G401 (cell line): Measurements from ENCODE around the gene PSENEN. TPM values are rescaled to one million over a fixed set of nuclear protein-coding genes. Genes with fewer than 3 reads are reported as not detected.

Source experiments
- DNase-seq: peaks from one replicate; pipeline ENCODE4 v3.0.0-alpha.2; 2015; ENCODE audit warnings: low spot score
- in situ Hi-C: cut with HindIII; loops from 2 replicates; pipeline ENCODE4 v1.10.0; 2016; ENCODE audit warnings: low sequenced_read_pairs, mixed read lengths
- total RNA-seq: library from RNA; depleted of rRNA; stranded (reverse); fragments of >200 nt; shearing (Covaris generic); gene quantifications from 2 replicates; pipeline ENCODE4 v1.2.3, GENCODE V29; 2014; rRNA removed

PSENEN gene, protein sequence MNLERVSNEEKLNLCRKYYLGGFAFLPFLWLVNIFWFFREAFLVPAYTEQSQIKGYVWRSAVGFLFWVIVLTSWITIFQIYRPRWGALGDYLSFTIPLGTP
- total RNA-seq, result 63.1 and 65.0 TPM in 2 replicates

DNA sequence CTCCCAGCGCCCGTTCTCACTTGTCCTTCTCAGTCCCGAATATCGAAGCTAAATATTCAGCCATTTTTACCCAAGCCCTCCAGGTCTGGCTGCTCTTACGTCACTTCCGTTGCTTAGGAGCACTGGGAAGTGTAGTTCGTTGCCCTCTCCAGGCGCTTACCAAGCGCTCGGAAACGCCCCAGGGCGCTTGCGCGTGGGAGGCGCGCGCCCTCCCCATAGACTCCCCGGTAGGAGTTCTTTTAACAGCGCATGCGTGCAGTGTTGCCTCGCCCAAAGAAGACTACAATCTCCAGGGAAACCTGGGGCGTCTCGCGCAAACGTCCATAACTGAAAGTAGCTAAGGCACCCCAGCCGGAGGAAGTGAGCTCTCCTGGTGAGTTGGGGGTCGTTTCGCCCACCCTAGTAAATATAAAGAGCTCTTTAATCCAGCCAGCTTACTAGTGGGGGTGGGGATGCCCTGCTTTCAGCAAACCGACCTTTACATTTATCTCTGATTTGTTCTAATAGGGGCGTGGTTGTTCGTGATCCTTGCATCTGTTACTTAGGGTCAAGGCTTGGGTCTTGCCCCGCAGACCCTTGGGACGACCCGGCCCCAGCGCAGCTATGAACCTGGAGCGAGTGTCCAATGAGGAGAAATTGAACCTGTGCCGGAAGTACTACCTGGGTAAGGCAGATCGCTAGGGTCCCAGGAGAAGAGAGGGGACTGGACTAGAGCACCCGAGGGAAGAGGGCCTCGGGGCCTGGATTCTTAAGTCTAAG is at the start of gene PSENEN, which contains the start of gene U2AF1L4:
TSS of gene PSENEN (plus strand) at position 324 of the 759 bp plus-strand sequence. CDS start at position 604, 280 bp downstream.
TSS of gene U2AF1L4 (minus strand) at position 91 of the 759 bp plus-strand sequence. CDS start at position 64, 27 bp downstream.
- peak; percentile 100 for DNase-seq
- in situ Hi-C loops, result no loop called here

DNA sequence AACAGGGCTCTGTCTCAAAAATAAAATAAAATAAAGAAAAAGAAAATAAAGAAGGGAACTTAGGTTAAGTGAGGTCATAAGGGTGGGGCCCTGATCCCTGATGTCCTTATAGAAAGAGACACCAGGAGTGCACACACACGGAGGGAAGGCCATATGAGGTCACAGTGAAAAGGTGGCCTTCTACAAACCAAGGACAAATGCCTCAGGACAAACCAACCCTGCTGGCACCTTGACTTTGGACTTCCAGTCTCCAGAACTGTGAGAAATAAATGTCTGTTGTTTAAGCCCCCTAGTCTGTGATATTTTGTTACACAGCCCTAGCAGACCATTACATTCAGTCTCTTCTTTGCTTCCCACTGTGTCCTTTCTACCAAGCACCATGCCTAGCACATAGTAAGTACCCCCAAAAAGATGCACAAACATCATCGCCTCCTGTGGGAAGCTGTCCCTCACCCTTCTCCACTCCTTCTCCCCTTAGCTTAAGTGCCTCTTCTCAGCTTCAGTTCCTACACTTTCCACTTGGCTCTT is 49.5 kb upstream of the PSENEN start:
- in situ Hi-C loops, result loop anchor here (10.0 kb wide), 1 partner anchor 139 kb away; no protein-coding TSS in a partner anchor
- DNase-seq, result no peak

DNA sequence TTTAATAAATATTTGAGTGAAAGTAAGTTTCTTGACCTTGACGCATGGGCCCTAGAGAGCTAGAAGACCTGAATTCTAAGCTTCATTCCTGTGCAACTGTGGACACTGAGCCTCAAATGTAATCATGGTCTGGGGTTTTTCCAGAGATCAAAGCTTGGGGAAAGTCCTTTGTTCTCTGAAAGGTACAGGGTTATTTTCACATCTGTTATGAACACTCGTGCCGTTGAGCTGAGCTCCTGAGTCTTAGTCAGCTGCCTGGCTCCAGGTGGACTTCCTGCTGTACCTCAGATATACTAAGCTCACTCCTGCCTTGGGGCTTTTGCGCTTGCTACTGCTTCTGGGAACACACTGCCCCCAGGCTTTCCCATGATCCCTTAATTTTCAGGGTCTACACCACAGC is 48.6 kb upstream of the PSENEN start:
- no peak for DNase-seq
- in situ Hi-C loops, result loop anchor here (10.0 kb wide), 1 partner anchor 138 kb away; no protein-coding TSS in a partner anchor

DNA sequence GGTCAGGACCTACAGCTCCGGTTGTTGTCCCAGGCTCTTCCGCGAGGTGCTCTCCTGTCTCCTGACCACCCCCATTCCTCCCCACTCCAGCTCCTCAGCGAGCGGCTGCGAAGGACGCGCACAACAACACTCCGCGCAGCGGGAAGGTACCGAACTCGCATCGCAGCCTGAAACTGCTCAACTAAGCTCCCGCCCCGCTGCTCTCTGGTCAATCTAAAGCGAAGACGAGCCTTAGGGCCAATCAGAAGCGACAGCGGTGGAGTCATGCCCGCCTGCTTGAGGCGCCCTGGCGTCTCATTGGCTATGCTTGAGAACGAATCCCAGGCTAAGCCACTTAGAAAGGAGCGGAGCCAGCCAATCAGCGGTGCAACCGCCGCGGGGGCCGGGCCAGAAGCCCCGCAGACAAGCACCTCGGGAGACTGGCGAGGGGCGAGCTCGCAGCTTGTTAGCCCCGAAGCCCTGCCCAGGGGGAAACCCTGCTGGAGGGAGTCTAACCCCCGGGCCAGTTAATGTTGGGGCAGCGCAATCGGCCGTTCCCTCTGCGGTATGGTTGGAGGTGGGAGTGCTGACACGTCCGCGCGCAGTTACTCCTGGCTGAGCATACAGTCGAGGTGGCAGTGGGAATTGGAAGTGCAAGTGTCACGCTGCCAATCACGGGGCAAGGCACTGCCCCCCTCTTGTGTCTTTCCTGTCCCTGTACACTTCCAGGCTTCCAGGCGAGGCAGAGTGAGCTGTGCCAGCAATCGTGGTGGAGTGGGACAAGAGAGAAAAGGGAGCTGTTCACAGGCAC is 43.0 kb upstream of the PSENEN start:
- DNase-seq, result peak; percentile 100
- in situ Hi-C loops, result no loop called here

DNA sequence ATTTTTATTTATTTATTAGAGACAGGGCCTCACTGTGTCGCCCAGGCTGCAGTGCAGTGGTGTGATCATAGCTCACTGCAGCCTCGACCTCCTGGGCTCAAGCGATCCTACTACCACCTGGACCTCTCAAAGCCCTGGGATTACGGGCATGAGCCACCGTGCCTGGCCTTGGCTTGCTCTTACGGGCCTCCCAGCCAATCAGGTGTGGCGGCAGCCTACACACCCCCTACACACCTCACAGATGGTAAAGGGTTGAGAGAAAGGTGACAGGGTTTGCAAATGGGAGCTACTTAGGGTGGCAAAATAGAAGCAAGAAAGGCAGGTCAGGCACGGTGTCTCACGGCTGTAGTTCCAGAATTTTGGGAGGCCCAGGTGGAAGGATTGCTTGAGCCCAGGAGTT is 42.1 kb upstream of the PSENEN start:
- in situ Hi-C loops, result no loop called here
- DNase-seq, result no peak

DNA sequence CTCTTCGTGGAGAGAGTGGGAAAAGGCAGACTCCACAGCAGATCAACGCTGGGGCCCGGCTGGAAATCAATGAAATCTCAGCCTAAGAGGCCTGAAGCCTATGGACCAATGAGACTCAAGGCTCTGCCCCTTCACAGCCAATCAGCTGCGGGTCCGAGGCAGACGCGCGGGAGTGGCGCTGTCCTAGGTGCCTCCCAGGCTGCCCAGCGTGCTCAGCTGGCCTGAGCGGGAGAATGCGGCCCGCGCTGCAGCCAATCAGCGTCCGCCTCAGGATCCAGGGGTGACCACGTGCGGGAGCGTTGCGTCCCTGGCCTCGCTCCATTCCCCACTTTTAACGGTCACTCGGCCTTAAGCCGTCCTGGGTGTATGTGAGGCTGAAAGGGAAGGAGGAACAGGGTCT is 41.2 kb upstream of the PSENEN start, which contains the start of gene ZBTB32:
TSS of gene ZBTB32 (plus strand) at position 341 of the 400 bp plus-strand sequence. CDS start 10,069 bp downstream, outside the sequence.
- in situ Hi-C loops, result no loop called here
- DNase-seq, result peak; percentile 45

DNA sequence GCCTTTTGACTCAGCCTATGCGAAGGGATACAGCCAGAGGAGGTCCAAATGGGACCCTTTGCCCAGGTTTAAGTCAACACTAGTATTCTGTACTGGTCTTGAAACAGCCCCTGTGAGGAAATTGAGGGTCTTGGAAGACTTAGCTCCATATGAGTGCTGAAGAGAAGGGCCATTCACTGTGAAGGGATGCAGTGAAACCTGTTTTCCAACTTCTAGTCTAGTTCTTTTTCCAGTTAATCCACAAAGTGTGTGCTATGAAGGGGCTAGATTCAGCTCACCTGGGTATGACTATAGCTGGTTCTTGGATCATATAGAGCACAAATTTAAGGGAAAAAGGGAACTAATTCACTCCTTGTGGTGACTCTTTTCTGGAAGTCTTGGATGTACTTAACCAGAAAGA is 37.1 kb upstream of the PSENEN start:
- in situ Hi-C loops, result no loop called here
- no peak for DNase-seq

DNA sequence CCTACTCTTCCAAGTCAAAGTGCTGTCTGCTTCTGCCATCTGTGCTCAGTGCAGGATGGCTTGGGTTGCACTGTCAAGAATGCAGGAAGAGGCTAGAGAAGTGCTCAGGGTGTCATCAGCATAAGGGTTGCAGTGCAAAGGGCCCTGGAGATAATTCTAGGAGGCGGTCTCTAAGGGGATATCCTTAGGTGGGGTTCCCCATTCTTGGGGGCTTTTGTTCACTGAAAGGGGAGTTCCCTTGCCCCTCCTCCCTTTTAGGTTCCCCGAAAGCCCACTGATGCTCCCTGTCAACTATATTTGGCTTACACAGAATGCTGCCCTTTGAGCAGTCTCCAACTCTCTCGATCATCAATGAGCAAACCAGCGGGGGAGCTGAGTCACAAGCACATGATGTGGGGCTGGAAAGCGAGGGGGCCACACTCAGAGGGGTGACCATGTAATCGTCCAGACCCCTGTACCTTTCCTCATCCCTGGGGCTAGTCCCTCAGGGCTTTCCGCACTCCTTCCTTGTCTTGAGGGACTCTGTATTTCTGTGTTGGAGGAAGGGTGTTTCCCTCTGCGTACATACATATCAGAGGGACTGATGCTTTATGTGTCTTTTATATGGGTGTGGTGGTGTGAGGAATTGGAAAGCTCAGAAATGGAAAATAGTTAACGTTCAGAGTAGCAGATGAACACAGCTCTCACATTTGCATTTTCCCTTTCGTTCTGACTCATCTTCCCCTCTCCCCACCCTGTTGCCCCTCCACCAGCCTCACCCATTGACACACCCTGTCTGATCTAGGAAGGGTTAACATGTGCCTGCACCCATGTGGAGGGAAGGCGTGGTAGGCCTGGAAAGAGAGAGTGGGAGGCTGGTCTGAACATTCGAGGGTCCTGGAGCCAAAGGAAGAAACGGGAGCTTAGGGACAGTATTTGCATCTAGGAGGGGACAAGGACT is 34.4 kb upstream of the PSENEN start:
- in situ Hi-C loops, result no loop called here
- DNase-seq, result no peak

DNA sequence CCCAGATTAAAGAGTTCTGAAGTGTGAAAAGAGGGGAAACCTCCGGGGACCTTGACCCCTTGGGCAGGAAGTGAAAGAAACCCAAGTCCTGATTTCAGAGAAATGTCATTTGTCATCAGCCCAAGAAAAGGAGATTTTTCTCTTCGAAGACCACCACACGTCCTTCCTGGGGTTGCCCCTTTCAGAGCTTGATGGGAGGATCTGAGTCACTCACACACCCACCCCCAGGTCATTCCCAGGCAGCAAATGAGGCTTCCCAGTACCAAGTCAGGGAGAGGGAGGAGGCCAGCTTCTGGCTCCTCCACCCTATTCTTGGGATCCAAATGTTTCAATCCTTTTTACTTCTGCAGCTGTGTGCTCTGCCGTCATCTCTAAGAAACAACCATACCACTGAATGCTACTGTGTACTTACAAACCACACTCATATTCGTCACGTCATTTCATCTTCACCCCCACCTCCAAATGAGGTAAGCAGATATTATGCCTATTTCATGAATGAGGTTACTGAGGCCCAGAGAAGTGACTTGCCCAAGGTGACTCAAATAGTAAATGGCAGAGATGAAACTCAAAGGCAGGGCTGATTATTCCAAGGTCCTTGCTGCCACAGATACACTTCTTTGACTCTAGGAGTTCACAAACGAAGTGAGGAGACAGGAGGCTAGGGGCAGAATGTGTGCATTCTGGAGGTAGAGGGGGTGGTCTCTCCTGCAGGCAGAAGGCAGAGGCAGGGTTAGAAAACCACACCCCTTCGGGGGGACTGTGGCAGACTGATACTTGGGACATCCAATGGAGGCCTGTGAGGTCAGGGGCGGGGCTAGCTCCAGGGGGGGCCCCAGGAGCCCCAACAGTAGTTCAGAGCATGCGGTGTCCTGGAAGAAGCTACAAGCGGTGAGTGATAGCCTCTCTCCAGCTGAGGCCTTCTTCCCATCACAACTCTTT is 32.6 kb upstream of the PSENEN start:
- in situ Hi-C loops, result no loop called here
- no peak for DNase-seq

DNA sequence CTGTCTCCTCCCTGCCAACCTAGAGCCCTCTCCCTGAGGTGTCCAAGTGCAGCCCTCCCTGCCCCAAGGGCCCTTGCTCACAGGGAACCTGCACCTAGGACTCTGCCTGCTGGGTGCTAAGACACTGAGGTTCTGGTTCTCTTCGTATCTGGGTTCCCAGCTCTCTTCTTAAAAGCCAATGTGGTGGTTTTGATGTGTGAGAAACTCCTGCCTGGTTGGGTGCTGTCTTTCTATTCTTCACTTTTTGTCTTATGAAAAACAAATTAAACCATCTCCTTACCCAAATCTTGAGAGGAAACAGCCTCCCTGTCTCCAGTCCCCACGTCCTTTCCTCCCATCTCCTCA is 32.0 kb upstream of the PSENEN start:
- in situ Hi-C loops, result no loop called here
- no peak for DNase-seq

DNA sequence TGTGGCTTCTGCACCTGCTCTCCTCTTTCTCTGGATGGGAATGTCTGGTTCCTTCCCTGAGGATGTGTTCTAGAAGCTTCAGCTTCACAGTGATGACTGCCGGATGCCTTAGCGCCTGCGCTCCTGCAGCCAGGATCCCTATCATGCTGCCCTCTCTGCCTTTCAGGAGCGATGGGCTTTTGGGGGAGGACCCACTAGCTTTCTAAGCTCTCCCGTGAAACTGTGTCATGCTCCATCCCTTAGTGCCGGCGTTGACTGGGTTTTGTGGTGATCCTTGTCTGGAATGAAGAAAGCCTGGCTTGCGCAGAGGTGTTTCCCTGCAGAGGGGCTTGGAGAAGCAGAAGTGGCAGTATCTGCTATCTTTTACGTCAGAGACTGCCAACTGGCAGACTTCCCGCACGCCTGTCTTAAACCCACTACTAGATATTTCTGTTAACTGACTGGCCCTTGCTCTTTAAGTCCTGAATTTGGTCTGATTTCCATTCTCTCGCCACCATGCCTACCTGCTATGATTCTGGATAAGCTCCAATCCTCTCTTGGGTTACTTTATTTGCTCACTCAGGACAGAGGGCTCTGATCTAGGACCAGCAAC is 31.5 kb upstream of the PSENEN start:
- in situ Hi-C loops, result no loop called here
- peak; percentile 45 for DNase-seq

DNA sequence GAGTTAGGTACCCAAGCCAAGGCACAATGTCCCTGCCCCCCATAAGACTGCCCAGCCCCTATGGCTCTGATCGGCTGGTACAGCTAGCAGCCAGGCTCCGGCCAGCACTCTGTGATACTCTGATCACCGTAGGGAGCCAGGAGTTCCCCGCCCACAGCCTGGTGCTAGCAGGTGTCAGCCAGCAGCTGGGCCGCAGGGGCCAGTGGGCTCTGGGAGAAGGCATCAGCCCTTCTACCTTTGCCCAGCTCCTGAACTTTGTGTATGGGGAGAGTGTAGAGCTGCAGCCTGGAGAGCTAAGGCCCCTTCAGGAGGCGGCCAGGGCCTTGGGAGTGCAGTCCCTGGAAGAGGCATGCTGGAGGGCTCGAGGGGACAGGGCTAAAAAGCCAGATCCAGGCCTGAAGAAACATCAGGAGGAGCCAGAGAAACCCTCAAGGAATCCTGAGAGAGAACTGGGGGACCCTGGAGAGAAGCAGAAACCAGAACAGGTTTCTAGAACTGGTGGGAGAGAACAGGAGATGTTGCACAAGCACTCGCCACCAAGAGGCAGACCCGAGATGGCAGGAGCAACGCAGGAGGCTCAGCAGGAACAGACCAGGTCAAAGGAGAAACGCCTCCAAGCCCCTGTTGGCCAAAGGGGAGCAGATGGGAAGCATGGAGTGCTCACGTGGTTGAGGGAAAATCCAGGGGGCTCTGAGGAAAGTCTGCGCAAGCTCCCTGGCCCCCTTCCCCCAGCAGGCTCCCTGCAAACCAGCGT is 30.7 kb upstream of the PSENEN start:
- in situ Hi-C loops, result no loop called here
- DNase-seq, result peak; percentile 36

DNA sequence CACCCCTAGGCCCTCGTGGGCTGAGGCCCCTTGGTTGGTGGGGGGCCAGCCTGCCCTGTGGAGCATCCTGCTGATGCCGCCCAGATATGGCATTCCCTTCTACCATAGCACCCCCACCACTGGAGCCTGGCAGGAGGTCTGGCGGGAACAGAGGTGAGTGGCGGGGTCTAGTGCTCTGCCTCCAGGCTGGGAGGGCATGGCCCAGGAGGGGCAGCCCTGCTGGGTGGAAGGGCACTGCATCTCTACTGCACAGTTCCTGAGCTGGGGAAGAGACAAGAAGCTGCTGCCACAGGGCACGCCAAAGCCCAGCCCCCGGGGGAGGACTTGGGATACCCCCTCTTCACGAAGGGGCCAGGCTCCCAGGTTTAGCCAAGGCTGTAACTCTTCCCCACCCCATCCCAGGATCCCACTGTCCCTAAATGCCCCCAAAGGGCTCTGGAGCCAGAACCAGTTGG is 30.1 kb upstream of the PSENEN start:
- in situ Hi-C loops, result no loop called here

DNA sequence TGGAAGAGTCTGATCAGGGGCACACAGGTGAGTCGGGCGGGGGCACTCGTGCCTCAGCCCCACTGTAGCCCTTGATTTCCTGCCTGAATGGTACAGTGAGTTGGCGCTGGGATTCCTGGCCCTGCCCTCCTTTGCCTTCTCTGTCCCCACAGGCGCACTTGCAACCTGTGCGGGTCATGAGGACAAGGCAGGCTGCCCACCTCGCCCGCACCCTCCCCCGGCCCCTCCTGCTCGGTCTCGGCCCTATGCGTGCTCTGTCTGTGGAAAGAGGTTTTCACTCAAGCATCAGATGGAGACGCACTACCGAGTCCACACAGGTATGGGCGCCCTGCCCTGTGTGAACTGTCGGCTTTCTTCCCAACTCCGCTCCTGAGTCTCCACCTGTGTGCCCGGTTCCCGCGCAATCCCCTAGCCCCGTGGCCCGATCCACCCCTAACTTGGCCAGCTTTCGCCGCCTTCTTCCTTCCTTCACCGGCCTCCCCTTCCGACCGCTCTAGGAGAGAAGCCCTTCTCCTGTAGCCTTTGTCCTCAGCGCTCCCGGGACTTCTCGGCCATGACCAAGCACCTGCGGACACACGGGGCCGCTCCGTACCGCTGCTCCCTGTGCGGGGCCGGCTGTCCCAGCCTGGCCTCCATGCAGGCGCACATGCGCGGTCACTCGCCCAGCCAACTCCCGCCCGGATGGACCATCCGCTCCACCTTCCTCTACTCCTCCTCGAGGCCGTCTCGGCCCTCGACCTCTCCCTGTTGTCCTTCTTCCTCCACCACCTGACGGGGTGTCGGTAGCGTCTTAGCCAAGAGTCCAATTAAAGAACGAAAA is 29.3 kb upstream of the PSENEN start:
- peak; percentile 74 for DNase-seq
- in situ Hi-C loops, result no loop called here

More for the DNA sequence above, 30.1 kb upstream of the PSENEN start:
- no peak for DNase-seq

DNA sequence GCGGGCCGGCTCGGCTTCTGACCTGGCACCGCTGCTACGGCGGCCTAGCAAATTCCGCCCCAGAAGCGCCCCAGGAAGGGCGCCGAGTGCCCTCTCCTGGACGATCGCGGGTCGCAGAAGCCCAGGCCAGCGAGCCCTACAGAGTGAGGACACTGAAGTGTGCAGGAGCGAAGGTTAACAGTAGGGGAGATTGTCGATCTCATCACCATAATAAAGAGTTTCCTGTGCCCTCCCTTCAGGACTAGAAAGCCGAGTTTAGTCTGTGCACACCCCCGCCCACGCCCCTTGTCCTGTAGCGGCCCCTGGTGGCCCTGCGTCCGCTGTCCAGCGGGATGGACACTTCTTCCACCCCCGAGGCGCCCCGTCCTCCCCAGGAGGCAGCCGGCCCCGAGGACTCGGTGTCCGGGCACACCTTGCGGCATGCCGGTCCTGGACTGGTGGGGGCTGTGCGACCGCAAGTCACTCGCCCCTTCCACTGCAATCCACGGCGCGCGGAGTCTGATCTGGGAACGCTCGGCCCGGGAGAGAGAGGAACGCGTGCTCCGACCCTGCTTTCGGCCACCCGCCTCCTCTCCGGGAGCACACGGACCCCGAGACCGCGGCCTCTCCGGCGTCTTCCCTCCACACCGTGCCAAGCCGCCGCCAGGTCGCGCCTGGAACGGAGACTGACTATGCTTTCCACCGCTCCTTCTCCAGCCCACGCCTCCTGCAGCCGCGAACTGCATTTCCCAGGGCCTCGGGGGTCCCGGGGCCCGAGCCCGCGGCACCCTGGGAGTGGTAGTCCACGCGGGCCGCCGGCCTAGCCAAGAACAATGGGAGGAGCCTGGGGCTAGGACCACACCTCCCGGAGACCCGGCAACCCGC is 28.4 kb upstream of the PSENEN start:
- DNase-seq, result peak; percentile 96
- in situ Hi-C loops, result no loop called here
